ENCODE data around the gene GPR35.

DNA sequence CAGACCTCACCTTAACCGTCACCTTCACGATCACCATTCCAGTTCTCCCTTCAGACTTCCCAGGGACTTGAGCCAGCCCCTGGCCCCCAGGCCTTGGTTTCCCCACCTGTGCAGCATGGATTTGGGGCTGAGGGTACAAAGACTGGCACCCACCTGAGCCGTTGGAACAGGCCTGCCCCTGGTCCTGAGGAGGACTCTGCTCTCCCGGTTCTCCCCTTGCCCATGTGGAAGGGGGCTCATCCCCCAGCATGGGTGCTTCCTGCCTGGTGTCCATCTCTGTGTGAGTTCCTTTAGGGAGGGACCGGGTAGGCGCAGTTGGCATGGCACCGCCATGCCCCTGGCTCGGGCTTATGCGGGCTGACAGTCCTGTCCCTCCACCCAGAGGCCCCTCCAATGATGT, 10.9 kb upstream of the GPR35 start:
- TF ChIP-seq, protein P1, sequence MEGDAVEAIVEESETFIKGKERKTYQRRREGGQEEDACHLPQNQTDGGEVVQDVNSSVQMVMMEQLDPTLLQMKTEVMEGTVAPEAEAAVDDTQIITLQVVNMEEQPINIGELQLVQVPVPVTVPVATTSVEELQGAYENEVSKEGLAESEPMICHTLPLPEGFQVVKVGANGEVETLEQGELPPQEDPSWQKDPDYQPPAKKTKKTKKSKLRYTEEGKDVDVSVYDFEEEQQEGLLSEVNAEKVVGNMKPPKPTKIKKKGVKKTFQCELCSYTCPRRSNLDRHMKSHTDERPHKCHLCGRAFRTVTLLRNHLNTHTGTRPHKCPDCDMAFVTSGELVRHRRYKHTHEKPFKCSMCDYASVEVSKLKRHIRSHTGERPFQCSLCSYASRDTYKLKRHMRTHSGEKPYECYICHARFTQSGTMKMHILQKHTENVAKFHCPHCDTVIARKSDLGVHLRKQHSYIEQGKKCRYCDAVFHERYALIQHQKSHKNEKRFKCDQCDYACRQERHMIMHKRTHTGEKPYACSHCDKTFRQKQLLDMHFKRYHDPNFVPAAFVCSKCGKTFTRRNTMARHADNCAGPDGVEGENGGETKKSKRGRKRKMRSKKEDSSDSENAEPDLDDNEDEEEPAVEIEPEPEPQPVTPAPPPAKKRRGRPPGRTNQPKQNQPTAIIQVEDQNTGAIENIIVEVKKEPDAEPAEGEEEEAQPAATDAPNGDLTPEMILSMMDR (IDR thresholded peaks at IDR 0.05 in 4 of 5, conservative IDR thresholded peaks at IDR 0.05 in 1 of 5) = no peak
- no peak for TF ChIP-seq POLR2A (IDR thresholded peaks at IDR 0.05)

Data from gastrocnemius medialis (tissue), 4 donors.